ENCODE results near the gene D2HGDH.
"Not testable (repeated sequence)": the region's sequence is repeated elsewhere in the genome, so short reads cannot be mapped to it uniquely, and the experiment has no call there.

Gene D2HGDH

DNA sequence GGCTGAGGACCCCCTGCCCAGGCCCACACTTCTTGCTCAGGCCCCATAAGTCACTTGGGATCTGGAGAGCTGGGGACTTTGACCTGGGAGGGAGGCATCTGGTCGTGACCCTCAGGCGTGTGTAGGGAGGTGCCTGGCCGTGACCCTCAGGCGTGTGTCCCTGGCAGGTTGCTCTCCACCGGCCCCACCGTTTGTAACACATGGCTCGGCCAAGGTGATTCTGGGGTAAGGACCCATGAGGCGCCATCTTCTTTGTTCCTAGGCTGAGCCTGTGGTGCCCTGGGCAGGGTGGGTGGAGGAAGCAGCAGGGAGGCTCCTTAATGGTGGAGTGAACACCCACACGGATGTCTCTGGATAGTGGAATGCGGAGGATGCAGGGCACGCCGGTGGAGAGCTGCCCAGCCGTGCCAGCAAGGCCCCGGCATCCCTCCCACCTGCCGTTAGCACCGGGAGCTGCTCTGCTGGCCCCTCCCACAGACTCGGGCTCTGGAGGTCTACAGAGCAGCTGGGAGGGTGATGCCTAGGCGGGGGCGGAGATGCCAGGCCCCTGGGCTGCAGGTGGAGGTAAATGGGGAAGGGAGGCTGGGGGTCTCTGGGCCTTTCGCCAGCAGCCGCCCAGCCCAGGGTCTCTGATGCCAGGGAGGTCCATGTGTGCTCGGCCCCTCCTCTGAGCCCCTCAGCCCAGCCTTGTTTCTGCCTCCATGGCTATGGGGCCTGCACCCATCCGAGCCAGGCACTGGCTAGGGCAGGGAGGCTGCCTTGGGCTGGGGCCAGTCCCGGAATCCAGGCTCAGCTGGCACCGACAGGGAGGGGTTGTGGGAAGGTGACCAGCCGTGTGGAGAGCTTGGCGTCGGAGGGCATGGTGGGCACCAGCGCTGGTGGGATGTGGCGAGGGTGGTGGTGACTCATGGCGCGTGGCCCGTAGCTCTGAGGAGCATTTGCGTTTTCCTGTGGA lies 41.1 kb downstream of the D2HGDH start:
- Mint-ChIP-seq H3K4me3 (no peak overlapping the region), H3K36me3 (ENCODE audit: low read depth) (no peaks in the 10 kb centered on the region), H3K9me3 (no peaks in the 10 kb centered on the region), H3K4me1 (ENCODE audit: low read depth) (peaks cover 16% of the 10 kb centered on the region), H3K27me3 (no peaks in the 10 kb centered on the region), H3K27ac (no peak overlapping the region)
- no peak for DNase-seq

DNA sequence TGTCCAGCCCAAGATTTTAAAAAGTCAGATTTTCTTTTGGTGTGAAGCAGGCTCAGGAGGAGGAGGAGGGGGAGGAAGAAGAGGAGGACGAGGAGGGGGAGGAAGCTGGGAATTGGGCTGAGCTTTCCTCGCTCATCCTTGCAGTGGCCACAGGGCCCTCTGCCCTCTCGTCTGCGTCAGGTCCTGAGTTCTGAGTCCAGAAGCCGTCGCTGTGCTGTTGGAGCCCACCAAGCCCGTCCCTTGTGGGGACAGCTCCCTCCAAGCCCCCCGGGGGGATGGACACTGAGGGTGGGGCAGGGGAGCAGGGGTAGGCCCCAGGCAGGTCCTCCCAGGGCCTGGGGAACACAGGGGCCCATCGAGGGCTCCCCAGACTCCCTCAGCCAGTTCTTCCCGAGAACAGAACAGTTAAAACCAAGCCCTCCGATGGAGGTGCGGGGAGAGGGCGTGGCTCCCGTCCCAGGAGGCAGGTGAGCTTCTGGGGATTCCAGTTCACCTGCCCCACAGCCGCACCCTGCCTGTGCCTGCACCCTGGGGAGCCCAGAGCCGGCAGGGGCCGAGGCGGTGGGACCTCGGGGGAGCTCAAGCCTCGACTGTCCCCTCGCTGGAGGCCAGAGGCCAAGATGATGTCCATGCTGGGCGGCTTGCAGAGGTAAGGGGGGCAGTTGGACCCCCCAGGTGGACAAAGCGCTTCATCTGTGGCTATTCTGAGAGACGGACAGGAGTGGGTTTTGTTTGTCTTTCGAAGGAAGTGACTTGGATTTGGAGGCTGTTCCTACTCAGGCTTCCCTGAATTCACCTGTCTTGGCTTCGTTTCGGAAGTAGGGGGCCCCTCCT lies 42.1 kb downstream of the D2HGDH start, which contains the start of gene GAL3ST2:
GAL3ST2 (plus strand) TSS at position 487 of the 834 bp plus-strand sequence; CDS start at position 621, 134 bp downstream.
- H3K4me1 Mint-ChIP-seq (ENCODE audit: low read depth): peaks cover 13% of the 10 kb centered on the region
- no peak within 1 kb of the TSS for H3K27ac Mint-ChIP-seq
- H3K4me3 Mint-ChIP-seq: no peak within 1 kb of the TSS
- peaks cover 6% of the 10 kb centered on the region for H3K9me3 Mint-ChIP-seq
- no peaks in the 10 kb centered on the region for H3K36me3 Mint-ChIP-seq (ENCODE audit: low read depth)
- H3K27me3 Mint-ChIP-seq: no peaks in the 10 kb centered on the region
- no peak for DNase-seq

DNA sequence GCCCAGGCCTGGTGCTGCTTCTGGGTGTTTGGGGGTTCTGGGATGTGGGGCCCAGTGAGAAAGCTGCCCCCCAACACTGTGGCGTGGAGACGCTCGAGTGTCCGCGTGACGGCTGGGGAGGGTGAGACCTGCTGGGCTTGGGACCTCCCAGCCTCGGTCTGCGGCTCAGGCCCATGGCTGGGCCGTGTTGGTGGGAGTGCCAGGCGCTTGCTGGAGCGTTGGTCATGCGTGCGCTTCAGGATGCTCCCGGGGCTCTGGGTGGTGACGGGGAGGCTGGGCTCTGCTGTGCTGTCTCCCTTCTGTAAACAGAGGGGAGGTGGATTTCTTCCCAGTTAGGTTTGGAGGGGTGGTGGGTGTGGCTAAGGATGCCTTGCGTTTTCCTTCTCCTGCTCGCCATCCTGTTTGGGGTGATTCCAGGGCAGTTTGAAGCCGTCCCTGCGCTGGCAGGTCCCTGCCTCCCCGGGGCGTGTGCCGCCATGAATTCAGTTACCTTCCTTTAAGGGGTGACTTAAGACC lies 42.8 kb downstream of the D2HGDH start:
- Mint-ChIP-seq H3K27ac (no peak overlapping the region), H3K27me3 (no peaks in the 10 kb centered on the region), H3K4me3 (no peak overlapping the region), H3K9me3 (peaks cover 6% of the 10 kb centered on the region), H3K4me1 (ENCODE audit: low read depth) (peaks cover 8% of the 10 kb centered on the region), H3K36me3 (ENCODE audit: low read depth) (no peaks in the 10 kb centered on the region)
- DNase-seq: no peak

DNA sequence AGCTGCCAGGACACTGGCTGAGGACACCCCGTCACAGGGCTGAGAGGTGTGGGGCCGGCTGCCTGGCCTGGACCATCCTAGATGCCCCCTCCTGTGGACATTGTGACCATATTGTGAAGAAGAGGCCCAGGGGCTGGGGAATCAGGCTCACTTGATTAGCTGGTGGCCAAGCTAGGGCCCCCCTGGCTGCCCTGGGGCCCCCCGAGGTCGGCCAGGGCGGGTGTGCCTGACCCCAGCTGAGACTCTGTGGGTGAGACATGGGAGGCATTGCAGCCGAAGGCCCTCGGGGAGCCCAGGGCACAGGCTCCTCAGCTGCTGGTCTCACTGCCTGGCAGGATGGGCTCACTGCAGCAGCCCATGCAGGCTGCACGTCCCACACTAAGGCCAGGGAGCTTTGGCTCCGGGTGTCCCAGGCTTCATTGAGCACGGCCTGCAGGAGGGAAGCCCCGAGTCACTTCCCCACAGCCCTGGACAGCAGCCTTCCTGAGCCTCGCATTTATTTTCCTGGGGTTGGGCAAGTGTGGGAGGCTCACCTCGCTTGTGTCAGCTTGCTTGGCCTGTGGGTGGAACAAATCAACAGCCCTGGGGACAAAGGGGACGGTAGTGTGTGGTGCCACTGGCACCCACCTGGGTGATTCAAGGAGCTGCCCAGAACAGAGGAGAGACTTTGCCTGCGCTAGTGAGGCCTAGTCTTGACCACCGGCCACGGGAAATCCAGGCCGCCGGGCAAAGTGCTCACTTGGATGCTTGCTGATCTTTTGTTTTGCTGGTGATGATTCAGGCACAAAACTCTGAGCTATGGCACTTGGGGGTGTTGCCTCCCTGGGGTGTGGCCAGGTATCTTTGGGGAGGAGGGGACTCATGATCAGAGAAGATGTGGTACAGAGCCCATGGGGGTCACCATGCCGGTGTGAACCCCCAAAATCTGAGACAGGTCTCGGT lies 43.5 kb downstream of the D2HGDH start:
- Mint-ChIP-seq H3K4me3 (no peak overlapping the region), H3K27ac (no peak overlapping the region), H3K36me3 (ENCODE audit: low read depth) (no peaks in the 10 kb centered on the region), H3K4me1 (ENCODE audit: low read depth) (peaks cover 1% of the 10 kb centered on the region), H3K27me3 (no peaks in the 10 kb centered on the region), H3K9me3 (peaks cover 6% of the 10 kb centered on the region)
- DNase-seq: no peak

DNA sequence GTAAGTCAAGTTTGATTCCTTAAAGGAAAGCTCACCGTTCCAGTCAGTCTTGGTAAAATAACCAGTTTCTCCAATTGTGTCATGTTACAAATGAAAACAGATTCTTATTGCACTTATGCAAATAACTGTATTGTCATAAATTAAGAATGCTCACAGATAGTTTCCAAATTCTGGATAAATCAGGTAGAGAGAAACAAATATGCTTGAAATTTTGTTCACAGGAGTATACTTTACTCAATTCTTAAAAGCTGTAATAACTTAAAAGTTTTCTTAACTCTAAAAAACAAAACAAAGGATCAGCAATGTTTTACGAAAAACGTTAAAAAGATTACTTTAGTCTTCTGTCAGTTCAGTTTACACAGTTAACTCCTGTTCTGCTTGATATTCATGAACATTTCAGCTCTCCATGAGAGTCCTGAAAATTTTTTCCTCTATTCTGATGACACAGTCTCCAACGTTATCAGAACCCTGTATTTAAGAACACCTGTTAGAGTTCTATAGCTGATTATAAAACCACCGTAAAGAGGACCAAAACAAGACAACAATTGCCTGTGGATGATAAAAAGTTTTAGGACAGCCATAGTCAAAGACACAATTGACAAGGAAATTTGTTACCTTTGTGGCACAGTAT lies 46.6 kb downstream of the D2HGDH start:
- peaks cover 6% of the 10 kb centered on the region for H3K9me3 Mint-ChIP-seq

DNA sequence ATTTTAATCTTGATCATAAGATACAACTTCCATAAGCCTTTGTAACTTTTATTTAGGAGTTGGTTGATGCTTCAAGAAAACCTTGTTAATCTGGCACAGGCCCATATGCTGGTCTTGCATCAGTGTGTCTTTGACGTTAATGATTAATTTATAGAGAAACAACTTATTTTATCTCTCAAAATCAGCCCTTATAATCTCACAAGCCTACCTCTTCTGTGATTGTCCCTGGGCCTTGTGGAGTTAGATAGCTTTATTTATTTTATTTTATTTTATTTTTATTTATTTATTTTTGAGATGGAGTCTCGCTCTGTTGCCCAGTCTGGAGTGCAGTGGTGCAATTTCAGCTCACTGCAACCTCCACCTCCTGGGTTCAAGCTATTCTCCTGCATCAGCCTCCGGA lies 47.6 kb downstream of the D2HGDH start:
- H3K4me1 Mint-ChIP-seq (ENCODE audit: low read depth); DNase-seq; H3K4me3 Mint-ChIP-seq; H3K9me3 Mint-ChIP-seq; H3K36me3 Mint-ChIP-seq (ENCODE audit: low read depth); H3K27me3 Mint-ChIP-seq; H3K27ac Mint-ChIP-seq: not testable (repeated sequence)

More for the DNA sequence above, 46.6 kb downstream of the D2HGDH start:
- Mint-ChIP-seq H3K27ac (no peak overlapping the region), H3K27me3 (no peaks in the 10 kb centered on the region), H3K4me3 (no peak overlapping the region), H3K4me1 (ENCODE audit: low read depth) (no peaks in the 10 kb centered on the region), H3K36me3 (ENCODE audit: low read depth) (no peaks in the 10 kb centered on the region)
- no peak for DNase-seq

DNA sequence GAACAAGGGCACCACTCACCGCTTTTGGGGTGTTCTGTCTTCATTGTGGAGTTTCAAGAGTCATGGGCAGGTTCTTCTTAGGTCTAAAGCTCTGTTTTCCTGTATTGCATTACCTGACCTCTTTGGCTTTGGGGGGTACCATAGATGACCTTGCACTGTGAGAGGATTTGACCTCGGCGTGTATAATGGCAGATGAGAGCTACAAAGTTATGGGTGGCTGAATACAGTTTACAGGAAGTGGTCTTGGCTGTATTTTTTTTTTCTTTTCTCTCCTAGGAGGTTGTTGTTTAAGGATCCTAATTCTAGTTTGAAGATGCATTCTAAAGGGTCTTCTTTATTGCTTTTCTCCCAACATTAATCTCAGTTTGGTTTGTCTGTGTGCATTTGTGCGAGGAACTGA lies 53.7 kb downstream of the D2HGDH start:
- DNase-seq: no peak
- Mint-ChIP-seq H3K4me1 (ENCODE audit: low read depth) (peaks cover 27% of the 10 kb centered on the region), H3K4me3 (no peak overlapping the region), H3K27me3 (peaks cover 7% of the 10 kb centered on the region), H3K36me3 (ENCODE audit: low read depth) (peaks cover 3% of the 10 kb centered on the region), H3K27ac (peak overlapping the region; percentile 85), H3K9me3 (peaks cover 23% of the 10 kb centered on the region)

DNA sequence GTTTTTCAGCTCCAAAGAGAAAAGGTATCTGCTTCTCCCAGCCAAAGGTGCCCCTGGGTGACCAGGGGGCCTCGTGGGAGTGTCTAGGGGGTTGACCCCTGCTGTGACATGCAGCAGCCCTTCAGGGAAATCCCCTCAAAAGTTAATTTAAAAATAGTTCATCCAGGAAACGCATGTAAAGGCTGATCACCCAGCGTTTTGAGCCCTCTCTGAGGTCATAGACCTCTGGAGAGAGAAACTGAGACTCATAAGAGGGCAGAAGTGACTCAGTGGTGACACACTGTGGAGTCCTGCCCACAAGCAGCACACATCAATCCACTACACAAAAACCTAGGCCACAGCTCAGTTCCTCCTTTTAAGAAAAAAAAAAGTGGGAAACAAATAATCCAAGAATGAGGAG lies 54.1 kb downstream of the D2HGDH start:
- Mint-ChIP-seq H3K36me3 (ENCODE audit: low read depth) (peaks cover 3% of the 10 kb centered on the region), H3K4me1 (ENCODE audit: low read depth) (peaks cover 27% of the 10 kb centered on the region), H3K4me3 (no peak overlapping the region), H3K9me3 (peaks cover 23% of the 10 kb centered on the region), H3K27ac (peak overlapping the region; percentile 85), H3K27me3 (peaks cover 7% of the 10 kb centered on the region)
- DNase-seq: peak; percentile 59

DNA sequence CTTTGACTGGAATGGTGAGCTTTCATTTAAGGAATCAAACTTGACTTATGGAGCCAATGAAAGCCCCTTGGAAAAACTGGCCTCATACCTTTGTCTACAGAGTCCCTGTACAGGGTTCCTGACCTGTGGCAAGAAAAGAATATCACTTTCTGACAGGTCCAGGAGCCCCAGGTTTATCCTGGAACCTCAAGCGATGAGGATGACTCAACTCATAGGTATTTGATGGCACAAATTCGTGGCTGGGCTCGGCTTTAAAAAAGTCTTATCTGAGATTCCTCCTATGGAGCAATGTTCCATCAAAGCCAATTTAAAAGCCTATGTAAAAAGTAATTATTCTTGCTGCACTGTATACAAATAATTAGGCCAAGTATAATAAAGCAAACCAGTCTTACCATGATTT lies 57.0 kb downstream of the D2HGDH start:
- peaks cover 27% of the 10 kb centered on the region for H3K4me1 Mint-ChIP-seq (ENCODE audit: low read depth)
- not testable (repeated sequence) for H3K27me3 Mint-ChIP-seq; H3K27ac Mint-ChIP-seq; H3K36me3 Mint-ChIP-seq (ENCODE audit: low read depth); DNase-seq; H3K4me3 Mint-ChIP-seq
- peaks cover 23% of the 10 kb centered on the region for H3K9me3 Mint-ChIP-seq

DNA sequence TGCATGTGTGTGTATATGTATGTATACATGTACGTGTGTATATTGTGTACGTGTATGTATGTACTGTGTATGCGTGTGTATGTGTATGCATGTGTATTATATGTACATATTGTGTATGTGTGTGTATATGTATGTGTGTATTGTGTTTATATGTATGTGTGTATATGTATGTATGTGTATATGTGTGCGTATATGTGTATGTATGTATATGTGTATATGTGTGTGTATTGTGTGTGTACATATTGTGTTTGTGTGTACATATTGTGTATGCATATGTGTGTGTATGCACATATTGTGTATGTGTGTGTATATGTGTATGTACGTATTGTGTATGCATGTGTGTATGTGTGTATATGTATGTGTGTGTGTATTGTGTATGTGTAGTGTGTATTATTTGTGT lies 59.0 kb downstream of the D2HGDH start:
- Mint-ChIP-seq H3K9me3 (peaks cover 18% of the 10 kb centered on the region), H3K27ac (no peak overlapping the region), H3K4me1 (ENCODE audit: low read depth) (peaks cover 11% of the 10 kb centered on the region), H3K27me3 (peaks cover 7% of the 10 kb centered on the region), H3K4me3 (no peak overlapping the region), H3K36me3 (ENCODE audit: low read depth) (peaks cover 3% of the 10 kb centered on the region)
- no peak for DNase-seq

DNA sequence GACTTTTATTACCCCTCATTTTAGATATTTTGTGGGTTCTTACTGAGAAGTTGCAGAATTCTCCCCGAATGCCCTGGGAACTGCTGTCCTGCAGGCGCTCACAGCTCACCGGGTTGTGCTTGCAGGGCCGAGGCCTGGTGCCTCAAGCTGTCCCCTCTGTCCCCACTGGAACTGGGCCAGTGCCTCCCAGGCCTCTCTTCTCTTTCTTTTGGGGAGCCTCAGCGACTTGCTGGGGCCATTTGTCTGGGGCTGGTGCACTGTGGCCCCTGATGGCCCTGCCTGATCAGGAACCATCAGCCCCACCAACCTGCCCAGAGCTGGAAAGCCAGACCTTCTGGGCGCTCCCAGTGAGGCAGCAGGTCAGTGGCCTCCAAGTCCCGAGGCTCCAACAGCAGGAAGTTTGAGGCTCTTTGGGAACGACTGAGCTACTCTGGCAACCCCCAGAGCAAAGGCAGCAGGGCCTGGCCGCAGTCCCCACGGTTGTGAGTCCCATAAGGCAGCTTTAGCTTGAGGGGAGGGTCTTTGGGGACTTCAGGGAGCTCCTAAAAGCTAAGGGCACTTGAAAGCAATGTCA lies 59.9 kb downstream of the D2HGDH start:
- DNase-seq: no peak
- peaks cover 2% of the 10 kb centered on the region for H3K4me1 Mint-ChIP-seq (ENCODE audit: low read depth)
- peaks cover 10% of the 10 kb centered on the region for H3K9me3 Mint-ChIP-seq
- H3K4me3 Mint-ChIP-seq: no peak overlapping the region
- no peak overlapping the region for H3K27ac Mint-ChIP-seq
- peaks cover 7% of the 10 kb centered on the region for H3K27me3 Mint-ChIP-seq
- peaks cover 3% of the 10 kb centered on the region for H3K36me3 Mint-ChIP-seq (ENCODE audit: low read depth)

DNA sequence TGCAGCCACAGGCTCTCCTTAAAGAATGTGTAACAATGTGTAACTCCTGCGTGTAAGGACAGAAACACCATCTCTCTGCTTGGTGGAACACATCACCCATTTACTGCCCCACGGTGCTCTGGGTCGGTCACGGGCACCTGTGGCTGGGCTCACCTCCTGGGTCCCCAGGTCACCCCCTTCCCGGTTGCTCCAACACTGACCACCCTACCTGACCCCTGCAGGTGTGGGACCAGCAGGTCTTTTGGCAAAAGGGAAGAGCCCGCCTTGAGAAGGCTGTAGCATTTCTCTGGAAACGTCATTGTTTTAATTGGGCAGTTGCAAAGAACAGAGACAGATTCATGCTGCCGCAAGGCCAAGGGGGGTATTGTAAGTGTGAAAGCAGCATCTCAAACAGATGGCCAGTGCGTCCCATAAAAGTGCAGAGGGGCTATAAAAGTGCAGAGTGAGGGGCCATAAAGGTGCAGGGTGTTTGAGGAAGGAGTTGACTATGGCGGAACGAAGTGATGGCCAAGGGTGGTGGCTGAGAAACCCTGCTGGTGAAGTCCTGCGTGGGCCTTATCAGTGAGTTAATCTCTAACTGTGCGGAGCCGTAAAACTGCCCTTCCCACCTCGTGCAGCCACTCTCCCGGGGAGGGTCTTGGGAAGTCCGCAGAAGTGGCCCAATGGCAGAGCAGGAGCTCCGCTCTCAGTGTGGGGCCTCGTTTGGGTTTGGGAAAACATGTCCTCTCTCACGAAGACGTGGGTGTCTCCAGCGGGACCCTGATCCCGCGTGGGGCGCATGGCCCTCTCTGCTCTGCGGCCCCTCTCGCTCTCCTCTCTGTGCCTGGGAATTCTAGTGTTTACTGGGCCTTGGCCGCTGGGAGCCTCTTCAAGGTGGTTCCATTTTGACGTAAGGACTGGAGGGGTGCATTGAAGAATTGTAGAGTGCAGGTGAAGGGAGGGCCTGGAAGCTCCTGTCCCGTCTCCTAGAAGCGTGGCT lies 60.9 kb downstream of the D2HGDH start:
- H3K4me3 Mint-ChIP-seq: no peak overlapping the region
- H3K4me1 Mint-ChIP-seq (ENCODE audit: low read depth): no peaks in the 10 kb centered on the region
- H3K27me3 Mint-ChIP-seq: peaks cover 7% of the 10 kb centered on the region
- H3K9me3 Mint-ChIP-seq: peaks cover 9% of the 10 kb centered on the region
- no peak for DNase-seq
- H3K27ac Mint-ChIP-seq: no peak overlapping the region
- H3K36me3 Mint-ChIP-seq (ENCODE audit: low read depth): peaks cover 3% of the 10 kb centered on the region
